GM06990 (cell line): ENCODE measurements around the gene PUS10.
A peak's percentile ranks its signal among the peaks of the same experiment; 100 is the strongest.
"Not testable (repeated sequence)": the region's sequence is repeated elsewhere in the genome, so short reads cannot be mapped to it uniquely, and the experiment has no call there.

Experiments
- DNase-seq: peaks from one replicate; pipeline ENCODE4 v3.0.0-alpha.2; 2011; ENCODE audit not compliant: insufficient read length; ENCODE audit errors: extremely low read depth
- H3K27me3 ChIP-seq: replicated peaks from 2 replicates; pipeline ENCODE4 v1.6.0; 2011; ENCODE audit warnings: low read length; ENCODE audit not compliant: control insufficient read depth, insufficient read depth
- H3K36me3 ChIP-seq: 2 replicates; pipeline ENCODE4 v1.5.1; 2011; ENCODE audit warnings: low read length; ENCODE audit not compliant: control insufficient read depth, insufficient read depth
- H3K4me3 ChIP-seq: replicated peaks from 2 replicates; pipeline ENCODE4 v1.5.1; 2011; ENCODE audit warnings: low read depth, mild to moderate bottlenecking, control low read depth, low read length
- TF ChIP-seq, protein P1 (sequence below): IDR thresholded peaks from 2 replicates; pipeline ENCODE4 v1.5.1; 2011; ENCODE audit warnings: low read length, control low read depth, mild to moderate bottlenecking, inconsistent platforms; ENCODE audit not compliant: insufficient read depth, poor library complexity, severe bottlenecking

Gene PUS10

GRCh38 chr2:61045999-61046398 lies 27.9 kb upstream of the PUS10 start:
- Histone ChIP-seq H3K4me3 (no peak overlapping the region), H3K36me3 (peaks cover 2% of the 10 kb centered on the region), H3K27me3 (no peaks in the 10 kb centered on the region)
- TF ChIP-seq, protein P1, sequence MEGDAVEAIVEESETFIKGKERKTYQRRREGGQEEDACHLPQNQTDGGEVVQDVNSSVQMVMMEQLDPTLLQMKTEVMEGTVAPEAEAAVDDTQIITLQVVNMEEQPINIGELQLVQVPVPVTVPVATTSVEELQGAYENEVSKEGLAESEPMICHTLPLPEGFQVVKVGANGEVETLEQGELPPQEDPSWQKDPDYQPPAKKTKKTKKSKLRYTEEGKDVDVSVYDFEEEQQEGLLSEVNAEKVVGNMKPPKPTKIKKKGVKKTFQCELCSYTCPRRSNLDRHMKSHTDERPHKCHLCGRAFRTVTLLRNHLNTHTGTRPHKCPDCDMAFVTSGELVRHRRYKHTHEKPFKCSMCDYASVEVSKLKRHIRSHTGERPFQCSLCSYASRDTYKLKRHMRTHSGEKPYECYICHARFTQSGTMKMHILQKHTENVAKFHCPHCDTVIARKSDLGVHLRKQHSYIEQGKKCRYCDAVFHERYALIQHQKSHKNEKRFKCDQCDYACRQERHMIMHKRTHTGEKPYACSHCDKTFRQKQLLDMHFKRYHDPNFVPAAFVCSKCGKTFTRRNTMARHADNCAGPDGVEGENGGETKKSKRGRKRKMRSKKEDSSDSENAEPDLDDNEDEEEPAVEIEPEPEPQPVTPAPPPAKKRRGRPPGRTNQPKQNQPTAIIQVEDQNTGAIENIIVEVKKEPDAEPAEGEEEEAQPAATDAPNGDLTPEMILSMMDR = no peak
- DNase-seq = no peak

DNA sequence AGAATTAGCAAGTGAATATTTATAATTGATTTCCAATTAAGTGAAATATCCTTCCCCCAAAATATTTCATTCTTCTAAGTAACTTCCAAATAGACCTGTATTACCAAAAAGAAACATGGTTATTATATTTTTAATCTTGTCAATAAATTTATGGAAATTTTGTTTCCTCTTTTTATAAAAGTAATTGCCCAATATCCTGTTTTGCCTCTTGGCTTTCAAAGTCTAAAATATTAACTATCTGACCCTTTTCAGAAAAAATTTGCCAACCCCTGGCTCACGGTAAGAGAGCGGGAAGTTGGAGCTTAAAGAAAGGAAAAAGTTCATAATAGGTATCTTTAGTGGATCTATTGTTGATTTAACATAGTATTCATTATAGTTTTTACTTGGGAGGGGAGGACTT lies 27.2 kb upstream of the PUS10 start:
- TF ChIP-seq, protein P1 = no peak
- H3K4me3 ChIP-seq = no peak overlapping the region
- H3K27me3 ChIP-seq = no peaks in the 10 kb centered on the region
- peaks cover 2% of the 10 kb centered on the region for H3K36me3 ChIP-seq
- no peak for DNase-seq

DNA sequence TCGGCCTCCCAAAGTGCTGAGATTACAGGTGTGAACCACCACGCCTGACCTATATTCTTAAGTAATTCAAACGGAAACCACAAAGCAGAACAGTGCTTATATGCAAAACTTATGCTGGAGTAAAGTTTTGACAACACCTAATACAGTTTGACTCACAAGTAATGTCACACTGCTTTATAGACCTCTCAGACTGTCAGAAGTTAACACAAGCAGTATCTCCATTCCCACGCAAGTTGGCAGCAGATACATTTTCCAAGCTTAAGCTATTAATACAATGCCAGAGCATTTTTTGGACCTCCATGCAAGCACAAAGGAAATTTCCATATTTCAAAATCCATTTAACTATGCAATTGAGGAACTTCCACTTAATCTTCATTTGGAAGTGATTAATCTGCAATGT lies 26.6 kb upstream of the PUS10 start:
- TF ChIP-seq, protein P1 = no peak
- Histone ChIP-seq H3K27me3 (no peaks in the 10 kb centered on the region), H3K4me3 (no peak overlapping the region), H3K36me3 (peaks cover 2% of the 10 kb centered on the region)
- DNase-seq = peak; percentile 37

DNA sequence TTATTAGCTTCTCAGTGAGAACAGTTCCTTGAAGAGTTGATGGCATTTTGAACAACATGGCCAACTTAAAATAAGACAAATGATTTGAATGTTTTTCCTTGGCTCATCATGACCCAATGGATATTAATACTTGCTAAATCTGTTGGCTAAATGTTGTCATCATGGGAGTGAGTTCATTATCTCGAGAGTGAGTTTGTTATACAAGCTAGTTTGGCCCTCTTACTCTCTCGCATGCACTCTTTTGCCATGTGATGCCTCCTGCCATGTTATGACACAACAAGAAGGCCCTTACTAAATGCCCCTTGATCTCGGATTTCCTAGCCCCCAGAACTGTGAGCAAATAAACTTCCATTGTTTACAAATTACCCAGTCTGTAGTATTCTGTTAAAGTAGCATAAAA lies 24.8 kb upstream of the PUS10 start:
- TF ChIP-seq, protein P1 = no peak
- Histone ChIP-seq H3K27me3 (no peaks in the 10 kb centered on the region), H3K4me3 (no peak overlapping the region), H3K36me3 (no peaks in the 10 kb centered on the region; the same call in 1 of the 2 replicates)
- DNase-seq = no peak

- not testable (repeated sequence) for H3K36me3 ChIP-seq, H3K27me3 ChIP-seq, H3K4me3 ChIP-seq, DNase-seq
Measured at GRCh38 chr2:61036643-61037042, 18.6 kb upstream of the PUS10 start.

DNA sequence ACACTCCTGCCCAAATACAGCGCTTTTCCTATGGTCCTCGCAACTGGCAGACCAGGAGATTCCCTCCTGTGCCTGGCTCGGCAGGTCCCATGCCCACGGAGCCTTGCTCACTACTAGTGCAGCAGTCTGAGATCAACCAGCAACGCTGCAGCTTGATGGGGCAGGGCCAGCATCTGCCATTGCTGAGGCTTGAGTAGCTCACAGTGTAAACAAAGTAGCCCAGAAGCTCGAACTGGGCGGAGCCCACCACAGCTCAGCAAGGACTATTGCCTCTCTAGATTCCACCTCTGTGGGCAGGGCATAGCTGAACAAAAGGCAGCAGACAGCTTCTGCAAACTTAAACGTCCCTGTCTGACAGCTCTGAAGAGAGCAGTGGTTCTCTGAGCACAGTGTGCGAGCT lies 16.5 kb upstream of the PUS10 start:
- not testable (repeated sequence) for H3K4me3 ChIP-seq, DNase-seq, H3K36me3 ChIP-seq, H3K27me3 ChIP-seq

- TF ChIP-seq, protein P1 = no peak
- DNase-seq = no peak
- H3K27me3 ChIP-seq = no peaks in the 10 kb centered on the region
- H3K4me3 ChIP-seq = no peak overlapping the region
- peaks cover 7% of the 10 kb centered on the region for H3K36me3 ChIP-seq
Measured at GRCh38 chr2:61029533-61029932, 11.5 kb upstream of the PUS10 start.
